ENCODE results near the gene LDLRAD2.
"Not testable (repeated sequence)": the region's sequence is repeated elsewhere in the genome, so short reads cannot be mapped to it uniquely, and the experiment has no call there.

Gene LDLRAD2

DNA sequence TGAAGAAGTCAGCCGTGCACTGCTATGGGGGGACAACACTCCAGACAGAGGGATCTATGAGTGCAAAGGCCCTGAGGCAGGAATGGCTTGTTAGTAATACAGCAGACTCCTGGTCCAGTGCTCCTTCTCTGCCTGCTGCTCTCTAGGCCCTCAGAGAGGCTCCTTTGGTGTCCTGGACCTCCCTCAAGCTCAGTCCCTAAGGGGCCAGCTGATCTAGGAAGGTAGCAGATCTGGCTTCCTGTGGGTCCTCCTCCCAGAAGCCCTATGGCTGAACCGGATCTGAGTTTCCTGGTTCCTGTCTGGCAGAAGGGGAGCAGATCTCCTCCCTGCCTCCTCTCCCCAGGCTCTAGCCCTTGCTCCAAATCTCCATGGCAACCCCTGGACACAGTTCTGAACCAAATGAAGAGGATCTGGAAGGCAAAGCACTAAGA, at the start of gene LDLRAD2:
Gene LDLRAD2 (plus strand): TSS at position 391 of the 431 bp plus-strand sequence. CDS start 187 bp downstream, outside the sequence.
- no peak for DNase-seq

DNA sequence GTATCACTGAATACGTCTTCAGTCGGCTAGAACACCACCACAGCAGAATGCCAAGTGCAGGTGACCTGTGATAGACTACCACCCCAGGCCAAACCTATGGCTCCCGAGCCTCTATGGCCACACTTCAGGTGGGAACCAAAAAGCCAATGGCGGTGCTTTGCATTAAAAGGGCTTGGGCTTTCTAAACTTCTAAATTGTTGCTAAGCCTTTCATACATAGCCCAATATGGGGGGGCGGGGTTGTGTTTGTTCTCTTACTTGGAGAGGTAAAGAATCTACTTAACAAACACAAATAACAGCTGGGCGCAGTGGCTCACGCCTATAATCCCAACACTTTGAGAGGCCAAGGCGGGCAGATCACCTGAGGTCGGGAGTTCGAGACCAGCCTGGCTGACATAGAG, 48.8 kb upstream of the LDLRAD2 start:
- no peak for DNase-seq

DNA sequence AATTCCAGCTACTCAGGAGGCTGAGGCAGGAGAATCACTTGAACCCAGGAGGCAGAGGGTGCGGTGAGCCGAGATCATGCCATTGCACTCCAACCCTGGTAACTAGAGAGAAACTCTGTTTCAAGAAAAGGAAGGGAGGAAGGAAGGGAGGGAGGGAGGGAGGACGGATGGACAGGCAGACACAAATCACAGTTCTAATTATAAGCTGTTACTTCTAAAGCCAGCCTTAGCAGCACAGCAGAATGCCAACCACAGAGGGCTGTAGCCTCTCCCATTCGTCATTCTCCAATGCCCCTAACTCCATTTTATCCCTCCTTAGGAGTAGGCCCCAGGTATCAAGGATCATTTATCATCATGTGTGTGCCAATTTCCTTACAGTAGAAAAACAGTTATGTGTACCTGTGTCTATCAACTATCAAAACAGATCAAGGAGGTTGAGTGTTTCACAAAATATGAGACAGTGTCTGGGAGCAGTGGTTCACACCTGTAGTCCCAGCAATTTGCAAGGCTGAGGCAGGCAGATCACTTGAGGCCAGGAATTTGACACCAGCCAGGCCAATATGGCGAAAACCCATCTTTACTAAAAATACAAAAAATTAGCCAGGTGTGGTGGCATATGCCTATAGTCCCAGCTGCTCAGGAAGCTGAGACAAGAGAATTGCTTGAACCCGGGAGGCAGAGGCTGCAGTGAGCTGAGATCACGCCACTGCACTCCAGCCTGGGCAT, 48.2 kb upstream of the LDLRAD2 start:
- no peak for DNase-seq

- peak in 1 of 2 experiments; percentile 36 for DNase-seq
These were observed 47.2 kb upstream of the LDLRAD2 start for GRCh38 chr1:21764615-21765423.

- DNase-seq, result no peak
These were observed 45.9 kb upstream of the LDLRAD2 start for GRCh38 chr1:21766210-21766609.

DNA sequence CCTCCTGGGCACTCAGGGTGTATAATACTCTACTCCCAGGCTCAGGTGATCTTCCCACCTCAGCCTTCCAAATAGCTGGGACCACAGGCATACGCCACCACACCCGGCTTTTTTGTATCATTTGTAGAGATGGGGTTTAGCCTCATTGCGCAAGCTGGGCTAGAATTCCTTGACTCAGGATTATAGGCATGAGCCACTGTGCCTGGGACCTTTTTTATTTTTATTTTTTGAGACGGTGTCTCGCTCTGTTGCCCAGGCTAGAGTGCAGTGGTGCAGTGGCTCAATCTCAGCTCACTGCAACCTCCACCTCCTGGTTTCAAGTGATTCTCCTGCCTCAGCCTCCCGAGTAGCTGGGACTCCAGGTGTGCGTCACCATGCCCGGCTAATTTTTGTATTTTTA, 45.0 kb upstream of the LDLRAD2 start:
- not testable (repeated sequence) for DNase-seq

DNA sequence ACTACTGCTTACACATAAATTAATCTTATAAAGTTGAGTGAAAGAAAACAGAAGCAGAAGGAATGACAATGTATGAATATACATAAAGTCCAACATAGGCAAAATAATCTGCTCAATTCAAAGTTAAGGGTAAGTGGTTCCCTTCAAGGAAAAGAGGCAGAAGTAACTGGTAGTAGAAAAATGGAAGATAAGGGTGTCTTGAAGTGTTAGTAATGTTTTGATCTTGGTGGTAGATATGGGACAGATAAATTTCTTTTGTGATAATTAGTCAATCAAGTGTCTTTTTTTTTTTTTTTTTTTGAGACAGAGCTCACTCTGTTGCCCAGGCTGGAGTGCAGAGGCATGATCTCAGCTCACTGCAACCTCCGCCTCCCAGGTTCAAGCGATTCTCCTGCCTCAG, 41.9 kb upstream of the LDLRAD2 start:
- DNase-seq, result no peak

- DNase-seq, result not testable (repeated sequence)
These were observed 41.5 kb upstream of the LDLRAD2 start for GRCh38 chr1:21770602-21771001.

GRCh38 chr1:21771672-21772071, 40.4 kb upstream of the LDLRAD2 start:
- not testable (repeated sequence) for DNase-seq

DNA sequence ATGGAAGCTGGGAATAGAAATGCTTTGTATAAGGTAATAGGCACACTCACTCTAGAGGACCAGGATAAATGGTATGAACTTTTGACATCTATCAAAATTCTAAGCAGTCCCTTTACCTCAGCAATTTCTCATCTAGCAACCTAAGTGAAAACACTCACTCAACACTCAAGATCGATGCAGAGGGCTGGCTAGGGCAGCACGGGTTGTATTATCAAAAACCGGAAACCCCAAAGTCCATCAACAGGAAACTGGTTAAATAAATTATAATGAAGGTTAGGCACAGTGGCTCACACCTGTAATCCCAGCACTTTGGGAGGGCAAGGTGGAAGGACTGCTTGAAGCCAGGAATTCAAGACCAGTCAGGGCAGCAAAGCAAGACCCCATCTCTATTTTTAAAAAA, 38.5 kb upstream of the LDLRAD2 start:
- no peak for DNase-seq

DNA sequence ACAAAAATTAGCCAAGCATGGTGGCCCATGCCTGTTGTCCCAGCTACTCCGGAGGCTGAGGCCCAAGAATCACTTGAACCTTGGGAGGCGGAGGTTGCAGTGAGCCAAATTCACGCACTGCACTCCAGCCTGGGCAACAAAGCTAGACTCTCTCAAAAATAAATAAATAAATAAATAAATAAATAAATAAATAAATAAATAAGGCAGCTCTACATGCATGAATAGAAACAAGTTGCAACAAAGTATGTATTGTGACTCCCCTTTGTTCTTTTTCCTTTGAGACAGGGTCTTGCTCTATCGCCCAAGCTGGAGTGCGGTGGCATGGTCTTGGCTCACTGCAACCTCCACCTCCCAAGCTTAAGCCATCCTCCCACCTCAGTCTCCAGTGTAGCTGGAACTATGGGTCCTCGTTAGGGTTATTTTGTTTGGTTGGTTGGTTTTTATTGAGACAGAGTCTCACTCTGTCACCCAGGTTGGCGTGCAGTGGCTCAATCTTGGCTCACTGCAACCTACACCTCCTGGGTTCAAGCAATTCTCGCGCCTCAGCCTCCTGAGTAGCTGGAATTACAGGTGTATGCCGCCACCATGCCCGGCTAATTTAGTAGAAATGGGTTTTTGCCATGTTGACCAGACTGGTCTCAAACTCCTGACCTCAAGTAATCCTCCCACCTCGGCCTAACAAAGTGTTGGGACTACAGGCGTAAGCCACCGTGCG, 37.1 kb upstream of the LDLRAD2 start:
- no peak for DNase-seq

- DNase-seq, result no peak
These were observed 36.5 kb upstream of the LDLRAD2 start for GRCh38 chr1:21775550-21775914.

- DNase-seq, result no peak
These were observed 36.0 kb upstream of the LDLRAD2 start for GRCh38 chr1:21775985-21776562.

- DNase-seq, result not testable (repeated sequence)
These were observed 35.1 kb upstream of the LDLRAD2 start for GRCh38 chr1:21776925-21777324.

DNA sequence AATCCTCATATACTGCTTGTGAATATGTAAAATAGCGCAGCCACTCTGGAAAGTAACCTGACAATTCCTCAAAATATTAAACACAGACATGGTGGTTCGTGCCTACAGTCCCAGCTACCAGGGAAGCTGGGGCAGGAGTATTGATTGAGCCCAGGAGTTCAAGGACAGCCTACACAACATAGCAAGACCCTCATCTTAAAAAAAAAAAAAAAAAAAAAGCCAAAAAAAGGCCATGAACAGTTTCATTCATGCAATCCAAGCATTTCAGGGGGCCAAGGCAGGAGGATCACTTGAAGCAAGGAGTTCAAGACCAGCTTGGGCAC, 33.7 kb upstream of the LDLRAD2 start:
- DNase-seq, result no peak

DNA sequence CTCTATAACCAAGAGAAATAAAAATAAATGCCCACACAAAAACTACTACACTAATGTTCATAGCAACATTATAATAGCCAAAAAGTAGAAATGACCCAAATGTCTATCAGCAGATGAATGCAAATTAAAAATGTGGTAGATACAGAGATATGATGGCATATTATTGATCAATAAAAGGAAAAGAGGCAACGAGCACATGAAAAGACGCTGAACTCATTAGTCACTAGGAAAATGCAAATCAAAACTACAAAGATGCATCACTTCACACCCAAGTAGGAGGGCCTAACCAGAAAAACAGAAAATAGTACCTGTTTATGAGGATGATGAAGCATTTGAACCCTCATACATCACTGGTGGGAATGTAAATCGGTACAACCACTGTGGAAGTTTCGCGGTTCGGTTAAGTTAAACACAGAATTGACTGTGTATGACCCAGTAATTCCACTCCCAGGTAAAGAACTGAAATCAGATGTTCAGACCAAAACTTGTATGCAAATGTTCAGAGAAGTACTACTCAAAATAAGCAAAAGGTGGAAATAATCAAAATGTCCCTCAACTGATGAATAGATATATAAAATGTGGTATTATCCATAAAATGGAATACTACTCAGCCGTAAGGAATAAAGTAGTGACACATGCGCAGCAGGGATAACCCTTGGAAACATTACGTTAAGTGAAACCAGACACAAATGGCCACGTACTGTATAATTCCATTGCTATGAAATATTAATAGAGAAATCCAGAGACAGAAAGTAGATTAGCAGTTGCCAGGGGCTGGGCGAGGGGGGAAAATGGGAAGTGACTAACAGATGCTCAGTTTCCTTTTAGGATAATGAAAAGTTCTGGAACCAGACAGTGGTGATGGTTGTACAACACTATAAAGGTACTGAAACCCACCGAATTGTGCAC, 32.2 kb upstream of the LDLRAD2 start:
- DNase-seq, result no peak

DNA sequence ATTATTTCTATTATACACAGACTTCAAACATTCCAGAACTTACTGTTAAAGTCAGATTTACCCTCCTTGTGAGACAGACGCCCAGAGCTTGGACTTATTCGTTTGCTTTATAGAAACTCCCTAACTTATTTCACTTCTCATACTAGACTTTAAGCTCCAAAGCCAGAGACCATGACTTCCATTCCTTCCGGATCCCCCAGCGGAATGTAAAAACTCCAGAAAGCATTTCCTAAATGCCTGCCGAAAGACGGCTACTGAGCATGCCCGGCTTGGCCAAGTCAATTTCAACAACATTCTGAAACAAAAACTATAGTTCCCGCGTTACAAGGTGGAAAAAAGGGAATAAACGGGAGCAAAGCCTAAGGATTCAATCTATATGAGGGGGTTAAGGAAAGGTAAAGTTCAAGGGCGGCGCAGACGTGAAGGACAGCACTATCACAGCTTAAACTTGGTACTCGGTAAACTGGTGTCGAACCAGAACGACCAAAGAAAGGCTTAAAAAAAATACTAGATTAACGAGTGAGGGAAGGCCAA, 30.2 kb upstream of the LDLRAD2 start:
- DNase-seq, result no peak

DNA sequence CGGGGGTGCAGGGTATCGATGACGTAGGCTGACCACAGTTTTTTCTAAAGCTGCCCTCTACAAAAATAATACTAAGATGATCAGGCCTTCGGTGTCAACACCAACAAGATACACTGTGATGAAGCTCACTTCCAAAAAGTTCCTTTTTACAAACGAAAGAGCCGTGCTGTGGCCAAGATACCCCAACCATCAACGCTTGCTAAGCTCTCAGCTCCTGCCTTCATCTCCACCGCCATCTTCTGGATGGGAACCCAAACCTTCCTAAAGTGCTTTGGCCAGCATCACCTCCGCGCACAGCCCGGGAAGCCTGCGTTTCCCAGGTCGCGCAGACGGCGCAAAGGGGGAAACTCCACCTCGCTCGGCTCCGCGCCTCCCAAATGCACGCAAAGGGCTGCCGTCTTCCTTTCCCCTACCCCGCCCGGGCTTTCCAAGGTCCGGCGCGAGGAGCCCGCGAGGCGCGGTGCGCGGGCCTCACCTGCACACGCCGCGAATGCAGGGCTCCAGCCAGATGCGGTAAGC, 29.7 kb upstream of the LDLRAD2 start:
- peak; percentile 44 to 62 for DNase-seq

GRCh38 chr1:21782868-21783678, 29.0 kb upstream of the LDLRAD2 start, which contains the start of gene USP48:
USP48 (minus strand) TSS chr1:21783149; CDS start chr1:21782957, 192 bp downstream.
- peak; percentile 83 to 85 for DNase-seq
